ENCODE results near the gene DCXR. TPM values are rescaled to one million over a fixed set of nuclear protein-coding genes. Genes with fewer than 3 reads are reported as not detected.

DCXR gene
- total and polyA plus RNA-seq, 2 donors, result 71.2 to 101 TPM

DNA sequence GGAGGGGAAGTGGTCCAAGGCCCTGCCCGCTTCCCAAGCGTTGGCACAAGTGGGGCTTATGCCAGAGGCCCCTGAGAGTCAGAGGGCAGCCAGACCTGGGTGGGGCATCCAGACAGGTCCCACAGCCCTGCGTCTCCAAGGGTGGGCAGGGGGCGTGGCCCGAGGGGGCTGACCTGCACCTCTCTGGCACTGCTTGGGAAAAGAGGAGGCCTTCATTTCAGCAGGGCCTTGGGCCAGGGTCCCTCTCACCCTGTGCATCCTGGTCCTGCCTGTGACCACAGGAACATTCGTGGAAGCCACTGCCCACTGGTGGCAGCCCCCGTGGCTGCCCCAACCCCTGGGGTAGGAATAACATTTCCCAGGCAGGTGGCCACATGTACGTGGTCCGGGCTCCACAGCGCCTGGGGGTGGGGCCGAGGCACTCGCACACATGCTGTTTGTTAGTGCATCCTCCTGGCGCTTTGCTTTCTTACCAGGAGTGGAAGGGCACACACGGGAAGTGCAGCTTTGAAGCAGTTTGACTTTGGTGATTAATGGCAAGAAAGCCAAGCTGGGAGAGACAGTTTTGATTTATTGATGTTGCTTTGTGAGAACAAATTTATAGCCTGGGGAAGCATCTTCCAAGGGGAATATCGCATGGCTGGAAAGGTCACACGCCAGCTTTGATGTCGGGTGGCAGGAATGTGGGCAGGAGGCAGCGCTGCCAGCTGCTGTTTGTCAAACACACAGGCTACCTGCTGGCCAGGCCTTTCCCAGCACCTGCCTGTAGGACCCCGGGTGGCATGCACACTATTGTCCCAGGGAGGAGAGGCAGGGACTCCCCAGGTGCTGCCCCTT, 19.1 kb downstream of the DCXR start:
- Histone ChIP-seq H3K27me3 (ENCODE audit: control insufficient read depth in 2 of 2, insufficient read depth in 1 of 2, low read length in 1 of 2) (no peaks in the 10 kb centered on the region), H3K27ac (ENCODE audit: low read depth in 1 of 2, low read length in 1 of 2) (no peak overlapping the region), H3K36me3 (ENCODE audit: control insufficient read depth in 2 of 2, insufficient read depth in 2 of 2, low read length in 1 of 2) (peaks cover 10 to 16% of the 10 kb centered on the region in 2 donors), H3K4me3 (ENCODE audit: low read length in 2 of 2) (no peak overlapping the region), H3K4me1 (ENCODE audit: control insufficient read depth in 2 of 2, insufficient read depth in 2 of 2, low read length in 2 of 2) (peaks cover 8 to 20% of the 10 kb centered on the region in 2 donors), H3K9me3 (ENCODE audit: control insufficient read depth in 2 of 2, insufficient read depth in 1 of 2, low read length in 1 of 2) (peaks cover 0 to 5% of the 10 kb centered on the region in 2 donors)
- WGBS, result 95% methylated on average over 19 of the region's 19 CpGs
- no peak for DNase-seq (ENCODE audit: low read depth in 6 of 9, low spot score in 9 of 9)

- DNase-seq (ENCODE audit: low read depth in 6 of 9, low spot score in 9 of 9), result no peak
- Histone ChIP-seq H3K27ac (ENCODE audit: low read depth in 1 of 2, low read length in 1 of 2) (no peak overlapping the region), H3K4me1 (ENCODE audit: control insufficient read depth in 2 of 2, insufficient read depth in 2 of 2, low read length in 2 of 2) (peaks cover 8 to 26% of the 10 kb centered on the region in 2 donors), H3K9me3 (ENCODE audit: control insufficient read depth in 2 of 2, insufficient read depth in 1 of 2, low read length in 1 of 2) (peaks cover 0 to 5% of the 10 kb centered on the region in 2 donors), H3K36me3 (ENCODE audit: control insufficient read depth in 2 of 2, insufficient read depth in 2 of 2, low read length in 1 of 2) (peaks cover 10 to 16% of the 10 kb centered on the region in 2 donors), H3K4me3 (ENCODE audit: low read length in 2 of 2) (no peak overlapping the region), H3K27me3 (ENCODE audit: control insufficient read depth in 2 of 2, insufficient read depth in 1 of 2, low read length in 1 of 2) (no peaks in the 10 kb centered on the region)
- WGBS, result 88% methylated on average over 13 of the region's 13 CpGs
Observed at GRCh38 chr17:82017612-82018151, 19.8 kb downstream of the DCXR start.

DNA sequence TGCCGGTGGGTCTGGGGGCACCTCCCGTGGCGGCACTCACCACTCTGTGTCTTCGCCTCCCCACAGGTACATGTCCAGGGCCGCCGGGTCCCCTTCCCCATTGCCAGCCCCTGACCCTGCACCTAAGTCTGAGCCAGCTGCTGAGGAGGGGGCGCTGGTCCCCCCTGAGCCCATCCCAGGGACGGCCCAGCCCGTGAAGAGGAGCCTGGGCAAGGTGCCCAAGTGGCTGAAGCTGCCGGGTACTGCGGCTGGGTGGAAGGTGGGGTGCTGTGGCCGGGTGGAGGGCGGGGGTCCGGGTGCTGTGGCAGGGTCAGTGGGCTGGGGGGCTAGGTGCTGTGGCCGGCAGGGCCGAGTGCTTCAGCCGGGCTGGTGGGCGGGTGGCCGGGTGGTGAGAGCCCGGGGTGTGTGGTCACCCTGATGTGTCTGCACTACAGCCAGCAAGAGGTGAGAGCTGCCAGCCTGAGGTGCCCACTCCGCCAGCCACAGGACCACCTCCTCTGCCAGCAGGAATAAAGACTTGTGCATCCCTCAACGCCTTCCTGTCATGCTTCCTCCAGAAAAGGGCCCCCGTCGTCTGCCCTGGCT, 20.5 kb downstream of the DCXR start:
- no peak overlapping the region for H3K4me3 ChIP-seq (ENCODE audit: low read length in 2 of 2)
- peaks cover 8 to 29% of the 10 kb centered on the region in 2 donors for H3K4me1 ChIP-seq (ENCODE audit: control insufficient read depth in 2 of 2, insufficient read depth in 2 of 2, low read length in 2 of 2)

GRCh38 chr17:82016061-82016874, 21.2 kb downstream of the DCXR start:
- Histone ChIP-seq H3K4me1 (ENCODE audit: control insufficient read depth in 2 of 2, insufficient read depth in 2 of 2, low read length in 2 of 2) (peaks cover under 1 to 29% of the 10 kb centered on the region in 2 donors), H3K9me3 (ENCODE audit: control insufficient read depth in 2 of 2, insufficient read depth in 1 of 2, low read length in 1 of 2) (peaks cover 0 to 5% of the 10 kb centered on the region in 2 donors), H3K4me3 (ENCODE audit: low read length in 2 of 2) (no peak overlapping the region), H3K27me3 (ENCODE audit: control insufficient read depth in 2 of 2, insufficient read depth in 1 of 2, low read length in 1 of 2) (no peaks in the 10 kb centered on the region), H3K27ac (ENCODE audit: low read depth in 1 of 2, low read length in 1 of 2) (no peak overlapping the region), H3K36me3 (ENCODE audit: control insufficient read depth in 2 of 2, insufficient read depth in 2 of 2, low read length in 1 of 2) (peaks cover 10 to 18% of the 10 kb centered on the region in 2 donors)
- 96% methylated on average over 28 of the region's 28 CpGs for WGBS
- DNase-seq (ENCODE audit: low read depth in 6 of 9, low spot score in 9 of 9), result no peak

More for the DNA sequence above, 20.5 kb downstream of the DCXR start:
- 99% methylated on average over 24 of the region's 24 CpGs for WGBS
- Histone ChIP-seq H3K9me3 (ENCODE audit: control insufficient read depth in 2 of 2, insufficient read depth in 1 of 2, low read length in 1 of 2) (peaks cover 0 to 5% of the 10 kb centered on the region in 2 donors), H3K27me3 (ENCODE audit: control insufficient read depth in 2 of 2, insufficient read depth in 1 of 2, low read length in 1 of 2) (no peaks in the 10 kb centered on the region), H3K27ac (ENCODE audit: low read depth in 1 of 2, low read length in 1 of 2) (no peak overlapping the region), H3K36me3 (ENCODE audit: control insufficient read depth in 2 of 2, insufficient read depth in 2 of 2, low read length in 1 of 2) (peaks cover 10 to 16% of the 10 kb centered on the region in 2 donors)
- DNase-seq (ENCODE audit: low read depth in 6 of 9, low spot score in 9 of 9), result no peak

DNA sequence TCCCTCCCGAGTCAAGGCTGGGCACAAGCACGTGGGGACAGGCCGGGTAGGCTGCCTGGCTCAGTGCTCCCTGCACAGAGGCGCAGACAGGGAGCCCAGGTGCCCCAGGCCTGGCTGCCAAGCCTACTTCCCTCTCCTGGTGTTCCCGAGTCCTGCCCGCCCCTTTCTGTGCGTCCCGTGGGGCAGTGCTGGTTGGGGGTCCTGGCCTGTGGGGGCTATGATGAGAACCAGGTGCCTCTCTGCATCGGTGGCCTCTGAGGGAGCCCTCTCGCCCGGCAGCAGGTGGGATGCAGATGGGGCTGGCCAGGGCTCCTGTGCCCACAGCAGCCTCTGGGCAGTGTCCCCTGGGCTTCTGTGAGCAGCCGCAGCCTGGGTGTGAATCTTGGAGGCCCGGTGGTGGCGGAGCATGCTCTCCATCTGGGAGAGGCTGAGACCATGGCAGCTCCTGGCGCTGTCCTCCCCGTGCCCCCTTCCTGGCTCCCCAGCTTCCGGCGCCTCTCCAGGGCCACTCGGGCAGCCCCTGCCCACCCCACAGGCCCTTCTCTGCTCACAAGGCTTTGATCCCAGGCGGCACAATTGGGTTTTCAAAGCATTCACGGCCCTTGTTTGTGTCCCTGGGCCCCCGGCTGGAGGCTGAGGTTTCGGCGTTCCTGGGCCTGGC, 22.1 kb downstream of the DCXR start:
- Histone ChIP-seq H3K4me1 (ENCODE audit: control insufficient read depth in 2 of 2, insufficient read depth in 2 of 2, low read length in 2 of 2) (peaks cover 0 to 24% of the 10 kb centered on the region in 2 donors), H3K4me3 (ENCODE audit: low read length in 2 of 2) (no peak overlapping the region), H3K27me3 (ENCODE audit: control insufficient read depth in 2 of 2, insufficient read depth in 1 of 2, low read length in 1 of 2) (no peaks in the 10 kb centered on the region), H3K9me3 (ENCODE audit: control insufficient read depth in 2 of 2, insufficient read depth in 1 of 2, low read length in 1 of 2) (peaks cover 0 to 5% of the 10 kb centered on the region in 2 donors), H3K27ac (ENCODE audit: low read depth in 1 of 2, low read length in 1 of 2) (no peak overlapping the region), H3K36me3 (ENCODE audit: control insufficient read depth in 2 of 2, insufficient read depth in 2 of 2, low read length in 1 of 2) (peaks cover 10 to 18% of the 10 kb centered on the region in 2 donors)
- WGBS, result 95% methylated on average over 24 of the region's 24 CpGs
- no peak for DNase-seq (ENCODE audit: low read depth in 6 of 9, low spot score in 9 of 9)

DNA sequence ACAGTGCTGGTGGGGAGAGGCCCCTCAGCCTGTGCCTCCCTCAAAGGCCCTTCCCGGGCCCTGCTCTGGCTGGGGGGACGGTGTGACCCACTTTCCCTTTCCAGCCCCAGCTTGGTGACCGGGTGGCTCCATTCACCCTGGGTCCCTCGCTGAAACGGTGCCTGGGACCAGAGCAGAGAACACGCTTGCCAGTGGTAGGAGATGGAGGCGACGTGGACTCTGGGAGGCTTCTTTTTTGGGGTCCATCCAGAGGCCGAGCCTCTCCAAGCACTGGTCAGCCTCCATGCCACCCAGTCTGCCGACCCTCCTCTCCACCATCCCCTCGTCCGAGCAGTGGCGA, 22.6 kb downstream of the DCXR start:
- Histone ChIP-seq H3K27me3 (ENCODE audit: control insufficient read depth in 2 of 2, insufficient read depth in 1 of 2, low read length in 1 of 2) (no peaks in the 10 kb centered on the region), H3K9me3 (ENCODE audit: control insufficient read depth in 2 of 2, insufficient read depth in 1 of 2, low read length in 1 of 2) (peaks cover 0 to 5% of the 10 kb centered on the region in 2 donors)

GRCh38 chr17:82014432-82014831, 23.1 kb downstream of the DCXR start:
- no peak overlapping the region for H3K27ac ChIP-seq (ENCODE audit: low read depth in 1 of 2, low read length in 1 of 2)
- DNase-seq (ENCODE audit: low read depth in 6 of 9, low spot score in 9 of 9), result no peak
- H3K4me1 ChIP-seq (ENCODE audit: control insufficient read depth in 2 of 2, insufficient read depth in 2 of 2, low read length in 2 of 2), result peaks cover 0 to 21% of the 10 kb centered on the region in 2 donors
- WGBS, result 95% methylated on average over 23 of the region's 23 CpGs
- peaks cover 10 to 18% of the 10 kb centered on the region in 2 donors for H3K36me3 ChIP-seq (ENCODE audit: control insufficient read depth in 2 of 2, insufficient read depth in 2 of 2, low read length in 1 of 2)
- no peaks in the 10 kb centered on the region for H3K27me3 ChIP-seq (ENCODE audit: control insufficient read depth in 2 of 2, insufficient read depth in 1 of 2, low read length in 1 of 2)
- no peak overlapping the region for H3K4me3 ChIP-seq (ENCODE audit: low read length in 2 of 2)
- H3K9me3 ChIP-seq (ENCODE audit: control insufficient read depth in 2 of 2, insufficient read depth in 1 of 2, low read length in 1 of 2), result peaks cover 0 to 5% of the 10 kb centered on the region in 2 donors

More for the DNA sequence above, 22.6 kb downstream of the DCXR start:
- H3K36me3 ChIP-seq (ENCODE audit: control insufficient read depth in 2 of 2, insufficient read depth in 2 of 2, low read length in 1 of 2), result peaks cover 10 to 18% of the 10 kb centered on the region in 2 donors
- no peak for DNase-seq (ENCODE audit: low read depth in 6 of 9, low spot score in 9 of 9)
- no peak overlapping the region for H3K4me3 ChIP-seq (ENCODE audit: low read length in 2 of 2)
- H3K4me1 ChIP-seq (ENCODE audit: control insufficient read depth in 2 of 2, insufficient read depth in 2 of 2, low read length in 2 of 2), result peaks cover 0 to 24% of the 10 kb centered on the region in 2 donors
- no peak overlapping the region for H3K27ac ChIP-seq (ENCODE audit: low read depth in 1 of 2, low read length in 1 of 2)
- 89% methylated on average over 13 of the region's 13 CpGs for WGBS

- H3K4me1 ChIP-seq (ENCODE audit: control insufficient read depth in 2 of 2, insufficient read depth in 2 of 2, low read length in 2 of 2), result peaks cover 0 to 20% of the 10 kb centered on the region in 2 donors
- WGBS, result 98% methylated on average over 16 of the region's 16 CpGs
- no peak overlapping the region for H3K4me3 ChIP-seq (ENCODE audit: low read length in 2 of 2)
- peaks cover 0 to 5% of the 10 kb centered on the region in 2 donors for H3K9me3 ChIP-seq (ENCODE audit: control insufficient read depth in 2 of 2, insufficient read depth in 1 of 2, low read length in 1 of 2)
- peaks cover 7 to 20% of the 10 kb centered on the region in 2 donors for H3K36me3 ChIP-seq (ENCODE audit: control insufficient read depth in 2 of 2, insufficient read depth in 2 of 2, low read length in 1 of 2)
- no peak overlapping the region for H3K27ac ChIP-seq (ENCODE audit: low read depth in 1 of 2, low read length in 1 of 2)
- DNase-seq (ENCODE audit: low read depth in 6 of 9, low spot score in 9 of 9), result no peak
- H3K27me3 ChIP-seq (ENCODE audit: control insufficient read depth in 2 of 2, insufficient read depth in 1 of 2, low read length in 1 of 2), result no peaks in the 10 kb centered on the region
Observed at GRCh38 chr17:82013772-82014321, 23.6 kb downstream of the DCXR start.
